Calu3 (cell line): ENCODE data around the gene NALCN. TPM values are rescaled to one million over a fixed set of nuclear protein-coding genes. Genes with fewer than 3 reads are reported as not detected.

Source experiments
- BruUV-seq: library from RNA; stranded (reverse); fragments of 400-500 nt; replicated peaks from 2 replicates; lab custom pipeline; 2021; lab: Mats Ljungman, UMichigan
- CTCF ChIA-PET: fragments of 300-600 bp; sonication (Branson Sonifier 250); formaldehyde crosslinking; loops from one replicate; lab custom pipeline; 2022; ENCODE audit warnings: antibody characterized with exemption; lab: Charles Lee
- DNase-seq: peaks from one replicate; pipeline ENCODE4 v3.0.0; 2022
- H3K27ac Mint-ChIP-seq: one replicate; pipeline ENCODE4 v1.8.0; 2022; ENCODE audit warnings: mixed read lengths; ENCODE audit not compliant: unreplicated experiment
- H3K27me3 Mint-ChIP-seq: one replicate; pipeline ENCODE4 v1.8.0; 2022; ENCODE audit warnings: mixed read lengths; ENCODE audit not compliant: unreplicated experiment
- H3K36me3 Mint-ChIP-seq: one replicate; pipeline ENCODE4 v1.8.0; 2022; ENCODE audit warnings: mild to moderate bottlenecking, moderate library complexity, mixed read lengths; ENCODE audit not compliant: insufficient read depth, unreplicated experiment
- H3K4me1 Mint-ChIP-seq: one replicate; pipeline ENCODE4 v1.8.0; 2022; ENCODE audit warnings: mild to moderate bottlenecking, low read depth, mixed read lengths; ENCODE audit not compliant: unreplicated experiment
- H3K4me3 Mint-ChIP-seq: one replicate; pipeline ENCODE4 v1.8.0; 2022; ENCODE audit warnings: mild to moderate bottlenecking, low read depth, moderate library complexity, mixed read lengths; ENCODE audit not compliant: unreplicated experiment
- H3K9me3 Mint-ChIP-seq: one replicate; pipeline ENCODE4 v1.8.0; 2022; ENCODE audit warnings: low read depth, mixed read lengths; ENCODE audit not compliant: unreplicated experiment
- intact Hi-C: fragments of 100-400 bp; cut with micrococcal nuclease; formaldehyde crosslinking; loops from one replicate; pipeline ENCODE4 v1.10.0; 2022; ENCODE audit not compliant: unreplicated experiment
- total RNA-seq: library from RNA; stranded (reverse); gene quantifications from 2 replicates; pipeline ENCODE4 v1.2.3, GENCODE V29; 2022
- TF ChIP-seq, protein P1 (sequence below): fragments of 200-600 bp; IDR thresholded peaks from one replicate; pipeline ENCODE4 v1.8.0; 2022; ENCODE audit warnings: antibody characterized with exemption; ENCODE audit not compliant: unreplicated experiment

The NALCN gene
- total RNA-seq, 1 experiment from 2014 or later = 2.8 TPM

DNA sequence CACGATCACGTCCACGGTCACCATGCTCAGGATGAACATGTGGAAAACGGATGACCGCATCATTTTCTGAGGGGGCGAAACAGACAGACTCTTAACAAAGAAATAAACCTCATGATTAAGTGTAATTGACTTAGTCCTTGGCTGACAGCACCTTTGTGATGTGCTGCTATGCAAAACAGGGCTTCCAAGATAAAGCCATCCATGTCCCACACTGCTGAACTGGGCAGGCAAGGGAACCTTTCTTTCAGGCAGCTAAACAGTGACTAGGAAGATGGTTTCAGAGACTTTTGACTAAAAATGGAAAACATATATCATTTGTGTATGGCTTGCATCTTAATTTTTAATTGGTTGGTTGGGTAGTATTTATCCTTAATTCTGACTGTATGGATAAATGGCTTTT is 157.8 kb downstream of the NALCN start:
- no peak overlapping the region for H3K4me3 Mint-ChIP-seq
- no peaks in the 10 kb centered on the region for H3K4me1 Mint-ChIP-seq
- H3K9me3 Mint-ChIP-seq = no peaks in the 10 kb centered on the region
- no TSS peak for BruUV-seq
- no peak overlapping the region for H3K27ac Mint-ChIP-seq
- H3K36me3 Mint-ChIP-seq = no peaks in the 10 kb centered on the region
- intact Hi-C loops = no loop called here
- TF ChIP-seq, protein P1, sequence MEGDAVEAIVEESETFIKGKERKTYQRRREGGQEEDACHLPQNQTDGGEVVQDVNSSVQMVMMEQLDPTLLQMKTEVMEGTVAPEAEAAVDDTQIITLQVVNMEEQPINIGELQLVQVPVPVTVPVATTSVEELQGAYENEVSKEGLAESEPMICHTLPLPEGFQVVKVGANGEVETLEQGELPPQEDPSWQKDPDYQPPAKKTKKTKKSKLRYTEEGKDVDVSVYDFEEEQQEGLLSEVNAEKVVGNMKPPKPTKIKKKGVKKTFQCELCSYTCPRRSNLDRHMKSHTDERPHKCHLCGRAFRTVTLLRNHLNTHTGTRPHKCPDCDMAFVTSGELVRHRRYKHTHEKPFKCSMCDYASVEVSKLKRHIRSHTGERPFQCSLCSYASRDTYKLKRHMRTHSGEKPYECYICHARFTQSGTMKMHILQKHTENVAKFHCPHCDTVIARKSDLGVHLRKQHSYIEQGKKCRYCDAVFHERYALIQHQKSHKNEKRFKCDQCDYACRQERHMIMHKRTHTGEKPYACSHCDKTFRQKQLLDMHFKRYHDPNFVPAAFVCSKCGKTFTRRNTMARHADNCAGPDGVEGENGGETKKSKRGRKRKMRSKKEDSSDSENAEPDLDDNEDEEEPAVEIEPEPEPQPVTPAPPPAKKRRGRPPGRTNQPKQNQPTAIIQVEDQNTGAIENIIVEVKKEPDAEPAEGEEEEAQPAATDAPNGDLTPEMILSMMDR = no peak
- CTCF ChIA-PET = no interaction called here
- DNase-seq = no peak
- H3K27me3 Mint-ChIP-seq = no peaks in the 10 kb centered on the region

DNA sequence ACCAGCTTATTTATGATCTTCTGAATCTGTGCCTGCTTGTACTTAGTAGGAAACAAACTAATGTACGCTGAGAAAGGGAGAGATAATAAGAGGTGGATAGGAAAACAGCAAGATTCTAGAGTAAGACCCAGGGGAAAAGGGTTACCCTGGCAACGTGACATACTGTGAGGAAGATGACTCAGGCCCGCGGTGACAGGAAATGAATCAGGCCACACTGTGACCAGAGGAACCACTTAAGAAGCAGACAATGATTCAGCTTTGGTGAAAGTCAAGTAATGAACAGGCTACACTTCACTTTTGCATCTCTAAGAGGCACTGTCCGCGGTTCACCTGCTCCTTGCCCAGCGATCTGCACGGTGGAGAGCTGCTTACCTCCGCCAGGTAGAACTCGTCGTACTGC is 158.2 kb downstream of the NALCN start:
- CTCF ChIA-PET = no interaction called here
- H3K4me3 Mint-ChIP-seq = no peak overlapping the region
- BruUV-seq = no TSS peak

DNA sequence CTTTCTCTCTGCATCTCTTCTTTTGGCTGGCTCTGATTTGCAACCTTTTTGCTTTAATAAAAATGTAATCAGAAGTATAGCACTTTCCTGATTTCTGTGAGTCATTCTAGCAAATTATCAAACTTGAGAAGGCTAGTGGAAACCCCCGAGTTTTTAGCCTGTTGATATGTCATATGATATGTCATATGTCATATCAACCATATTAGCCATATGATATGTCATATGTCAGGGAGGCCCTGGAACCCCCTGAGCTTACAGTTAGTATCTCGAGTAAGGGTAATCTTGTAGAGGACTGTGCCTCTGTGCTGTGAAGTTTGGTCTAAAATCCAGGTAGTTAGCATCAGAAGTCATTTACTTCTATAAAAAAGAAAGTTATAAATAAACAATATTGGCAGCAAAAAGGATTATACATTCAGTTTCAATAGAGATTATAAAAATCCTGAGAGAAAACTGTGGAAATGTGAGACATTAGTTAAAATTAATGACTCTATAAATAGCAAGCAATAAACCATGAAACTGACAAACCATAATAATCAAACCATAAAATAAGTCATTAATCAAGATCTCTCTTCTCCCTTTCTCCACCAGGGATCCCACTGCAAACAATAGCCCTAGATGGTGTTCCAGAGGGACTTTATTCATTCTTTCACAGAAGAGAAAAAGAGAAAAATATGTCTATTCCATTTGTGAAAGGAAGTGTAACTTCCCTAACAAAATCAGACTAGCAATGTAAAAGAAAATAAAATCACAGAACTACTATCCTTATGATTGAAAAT is 167.4 kb downstream of the NALCN start:
- CTCF ChIA-PET = no interaction called here
- Mint-ChIP-seq H3K4me3 (no peak overlapping the region), H3K36me3 (no peaks in the 10 kb centered on the region), H3K27ac (no peak overlapping the region), H3K9me3 (no peaks in the 10 kb centered on the region), H3K27me3 (no peaks in the 10 kb centered on the region), H3K4me1 (no peaks in the 10 kb centered on the region)
- intact Hi-C loops = no loop called here
- BruUV-seq = no TSS peak
- no peak for DNase-seq
- TF ChIP-seq, protein P1 = no peak

More for the DNA sequence above, 158.2 kb downstream of the NALCN start:
- H3K9me3 Mint-ChIP-seq = no peaks in the 10 kb centered on the region
- H3K27ac Mint-ChIP-seq = no peak overlapping the region
- H3K36me3 Mint-ChIP-seq = no peaks in the 10 kb centered on the region
- peak; percentile 31 for DNase-seq
- no peaks in the 10 kb centered on the region for H3K4me1 Mint-ChIP-seq
- intact Hi-C loops = no loop called here
- TF ChIP-seq, protein P1 = no peak
- H3K27me3 Mint-ChIP-seq = no peaks in the 10 kb centered on the region

DNA sequence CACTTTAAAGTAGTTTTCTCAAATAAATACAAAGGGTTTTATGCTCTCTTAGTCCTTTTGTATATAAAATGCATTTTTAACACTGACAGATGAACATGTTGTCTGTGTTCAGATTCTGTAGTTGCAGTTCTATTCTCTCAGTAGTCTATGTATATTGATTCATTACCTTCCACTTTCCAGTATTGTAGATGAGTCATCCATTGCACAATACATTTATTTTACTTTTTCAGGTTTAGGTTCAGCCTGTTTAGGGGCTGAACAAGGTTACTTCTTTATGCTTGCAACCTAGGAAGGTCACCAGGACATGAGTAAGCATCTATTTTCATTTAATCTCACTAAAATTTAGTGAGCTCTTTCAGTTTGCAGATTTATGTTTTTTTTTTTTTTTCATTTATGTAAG is 173.6 kb downstream of the NALCN start:
- DNase-seq = no peak
- no peak overlapping the region for H3K4me3 Mint-ChIP-seq
- peaks cover 17% of the 10 kb centered on the region for H3K4me1 Mint-ChIP-seq
- no peaks in the 10 kb centered on the region for H3K36me3 Mint-ChIP-seq
- H3K27me3 Mint-ChIP-seq = no peaks in the 10 kb centered on the region
- no peak overlapping the region for H3K27ac Mint-ChIP-seq
- no TSS peak for BruUV-seq
- TF ChIP-seq, protein P1 = no peak
- intact Hi-C loops = no loop called here
- CTCF ChIA-PET = no interaction called here
- no peaks in the 10 kb centered on the region for H3K9me3 Mint-ChIP-seq
